Myocyte (in vitro differentiated cells): Measurements from ENCODE around the gene TOP2B. TPM values are rescaled to one million over a fixed set of nuclear protein-coding genes. Genes with fewer than 3 reads are reported as not detected.

ENCODE experiments used
- DNase-seq: peaks from one replicate; pipeline ENCODE4 v3.0.0-alpha.2; 2012; ENCODE audit warnings: low read depth
- polyA plus RNA-seq: library from polyadenylated mRNA; unstranded; fragments of >200 nt; gene quantifications from one replicate; pipeline ENCODE4 v1.2.1, GENCODE V29; 2012; ENCODE audit warnings: missing spikeins
- total RNA-seq: library from RNA; depleted of rRNA; stranded (reverse); fragments of >200 nt; gene quantifications from 2 replicates; pipeline ENCODE4 v1.2.3, GENCODE V29; 2014

TOP2B gene, protein sequence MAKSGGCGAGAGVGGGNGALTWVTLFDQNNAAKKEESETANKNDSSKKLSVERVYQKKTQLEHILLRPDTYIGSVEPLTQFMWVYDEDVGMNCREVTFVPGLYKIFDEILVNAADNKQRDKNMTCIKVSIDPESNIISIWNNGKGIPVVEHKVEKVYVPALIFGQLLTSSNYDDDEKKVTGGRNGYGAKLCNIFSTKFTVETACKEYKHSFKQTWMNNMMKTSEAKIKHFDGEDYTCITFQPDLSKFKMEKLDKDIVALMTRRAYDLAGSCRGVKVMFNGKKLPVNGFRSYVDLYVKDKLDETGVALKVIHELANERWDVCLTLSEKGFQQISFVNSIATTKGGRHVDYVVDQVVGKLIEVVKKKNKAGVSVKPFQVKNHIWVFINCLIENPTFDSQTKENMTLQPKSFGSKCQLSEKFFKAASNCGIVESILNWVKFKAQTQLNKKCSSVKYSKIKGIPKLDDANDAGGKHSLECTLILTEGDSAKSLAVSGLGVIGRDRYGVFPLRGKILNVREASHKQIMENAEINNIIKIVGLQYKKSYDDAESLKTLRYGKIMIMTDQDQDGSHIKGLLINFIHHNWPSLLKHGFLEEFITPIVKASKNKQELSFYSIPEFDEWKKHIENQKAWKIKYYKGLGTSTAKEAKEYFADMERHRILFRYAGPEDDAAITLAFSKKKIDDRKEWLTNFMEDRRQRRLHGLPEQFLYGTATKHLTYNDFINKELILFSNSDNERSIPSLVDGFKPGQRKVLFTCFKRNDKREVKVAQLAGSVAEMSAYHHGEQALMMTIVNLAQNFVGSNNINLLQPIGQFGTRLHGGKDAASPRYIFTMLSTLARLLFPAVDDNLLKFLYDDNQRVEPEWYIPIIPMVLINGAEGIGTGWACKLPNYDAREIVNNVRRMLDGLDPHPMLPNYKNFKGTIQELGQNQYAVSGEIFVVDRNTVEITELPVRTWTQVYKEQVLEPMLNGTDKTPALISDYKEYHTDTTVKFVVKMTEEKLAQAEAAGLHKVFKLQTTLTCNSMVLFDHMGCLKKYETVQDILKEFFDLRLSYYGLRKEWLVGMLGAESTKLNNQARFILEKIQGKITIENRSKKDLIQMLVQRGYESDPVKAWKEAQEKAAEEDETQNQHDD (N-terminal part only)
- 81.5 and 85.6 TPM in 2 replicates for total RNA-seq
- polyA plus RNA-seq: 25.5 TPM

GRCh38 chr3:25664812-25665314 lies at the start of gene TOP2B:
TOP2B (minus strand) TSS chr3:25664907; CDS start chr3:25664297, 610 bp downstream.
- DNase-seq: peak; percentile 98

- no peak for DNase-seq
Measured at GRCh38 chr3:25713341-25713985, 48.8 kb upstream of the TOP2B start.

- no peak for DNase-seq
Measured at GRCh38 chr3:25711090-25711489, 46.4 kb upstream of the TOP2B start.

DNA sequence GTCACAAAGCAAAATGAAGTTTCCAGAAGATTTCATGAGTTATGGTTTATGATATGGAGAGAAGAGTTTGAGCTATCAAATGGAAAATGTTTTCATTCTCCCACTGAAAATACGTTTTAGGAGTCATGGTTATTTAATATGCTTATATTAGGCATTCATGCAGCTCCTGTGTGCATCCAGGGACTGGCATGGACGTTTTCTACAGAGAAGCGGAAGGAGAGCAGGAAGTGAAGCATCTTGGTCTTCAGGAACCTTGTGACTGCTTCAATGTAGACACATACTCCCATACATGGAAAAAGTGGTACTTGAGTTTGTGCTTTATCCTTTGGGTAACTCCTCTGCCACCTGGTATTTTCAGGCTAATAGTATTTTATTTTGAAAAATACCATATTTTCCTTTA lies 43.3 kb upstream of the TOP2B start:
- DNase-seq: no peak

DNA sequence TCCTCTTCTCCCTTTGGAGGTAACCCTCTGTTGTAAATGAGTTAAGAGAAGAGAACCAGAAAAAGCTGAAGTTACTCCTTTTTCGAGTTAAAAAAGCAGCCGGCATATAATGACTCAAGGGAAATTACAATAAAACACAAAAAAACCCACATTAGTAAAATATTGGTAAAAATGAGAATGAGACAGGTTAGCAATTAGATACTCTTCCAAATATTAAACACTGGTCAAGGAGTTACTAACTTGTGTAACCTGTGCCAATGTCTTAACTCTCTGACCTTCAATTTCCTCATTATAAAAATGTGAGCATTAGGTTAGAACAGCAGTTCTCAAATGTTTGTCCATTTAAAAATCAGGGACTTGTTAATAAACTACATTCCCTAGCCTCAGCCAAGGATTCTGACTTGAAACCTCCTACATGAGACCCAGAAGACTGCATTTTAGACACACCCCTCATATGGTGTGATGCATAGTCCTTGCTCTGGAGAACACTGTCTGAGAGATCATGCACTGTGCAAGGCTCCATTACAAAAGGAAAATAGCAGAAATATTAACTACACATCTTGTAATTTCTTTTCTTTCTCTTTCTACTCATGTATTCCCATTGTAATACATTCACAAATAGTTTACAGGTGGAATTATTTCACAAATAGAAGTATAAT lies 42.7 kb upstream of the TOP2B start:
- DNase-seq: no peak

DNA sequence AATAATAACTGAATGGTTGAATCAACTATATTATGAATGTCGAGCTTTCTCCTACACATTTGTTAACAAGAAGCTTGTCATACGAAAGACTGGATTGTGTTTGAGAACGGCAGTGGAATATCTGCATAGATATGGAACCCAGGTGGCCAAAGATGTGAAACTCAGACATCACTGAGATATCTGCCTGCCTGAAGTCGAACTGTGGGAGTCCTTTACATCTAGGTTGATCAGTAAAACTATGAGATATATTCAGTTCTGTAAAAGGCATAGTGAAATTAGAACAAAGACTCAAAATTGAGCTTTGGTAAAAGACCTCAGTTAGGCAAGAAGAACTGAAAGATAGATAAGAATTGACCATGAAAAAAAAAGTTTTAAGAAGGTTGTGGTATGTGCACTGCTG lies 41.5 kb upstream of the TOP2B start:
- DNase-seq: no peak

- no peak for DNase-seq
Measured at GRCh38 chr3:25697553-25697952, 32.8 kb upstream of the TOP2B start.

DNA sequence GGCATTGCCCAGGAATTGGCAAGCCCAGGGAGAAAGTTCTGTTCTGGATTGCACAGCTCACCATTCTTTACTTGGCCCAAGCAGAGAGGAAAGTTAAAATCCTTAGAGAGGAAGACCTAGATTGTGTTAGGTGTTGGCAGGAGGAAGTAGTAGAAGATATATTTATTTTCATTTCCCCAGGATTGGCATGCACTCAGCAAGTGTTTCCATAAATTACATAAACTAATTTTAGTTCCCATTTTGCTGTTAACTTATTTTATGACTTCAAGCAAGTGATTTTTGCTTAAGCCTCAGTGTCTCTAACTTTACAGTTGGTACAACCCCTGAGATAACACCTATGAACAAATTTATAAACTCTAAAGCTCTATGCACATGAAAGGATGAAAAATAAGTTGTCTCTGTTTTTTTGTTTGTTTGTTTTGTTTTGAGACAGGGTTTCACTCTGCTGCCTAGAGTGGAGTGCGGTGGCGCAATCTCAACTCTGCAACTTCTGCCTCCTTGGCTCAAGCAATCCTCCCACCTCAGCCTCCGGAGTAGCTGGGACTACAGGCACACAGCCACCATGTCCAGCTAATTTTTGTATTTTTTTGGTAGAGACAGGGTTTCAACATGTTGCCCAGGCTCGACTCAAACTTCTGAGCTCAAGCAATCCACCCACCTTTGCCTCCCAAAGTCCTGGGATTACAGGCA lies 31.2 kb upstream of the TOP2B start:
- DNase-seq: no peak

GRCh38 chr3:25693238-25693637 lies 28.5 kb upstream of the TOP2B start:
- DNase-seq: no peak

- no peak for DNase-seq
Measured at GRCh38 chr3:25692341-25692740, 27.6 kb upstream of the TOP2B start.

GRCh38 chr3:25690768-25691533 lies 26.2 kb upstream of the TOP2B start:
- no peak for DNase-seq

GRCh38 chr3:25689226-25689625 lies 24.5 kb upstream of the TOP2B start:
- DNase-seq: no peak

DNA sequence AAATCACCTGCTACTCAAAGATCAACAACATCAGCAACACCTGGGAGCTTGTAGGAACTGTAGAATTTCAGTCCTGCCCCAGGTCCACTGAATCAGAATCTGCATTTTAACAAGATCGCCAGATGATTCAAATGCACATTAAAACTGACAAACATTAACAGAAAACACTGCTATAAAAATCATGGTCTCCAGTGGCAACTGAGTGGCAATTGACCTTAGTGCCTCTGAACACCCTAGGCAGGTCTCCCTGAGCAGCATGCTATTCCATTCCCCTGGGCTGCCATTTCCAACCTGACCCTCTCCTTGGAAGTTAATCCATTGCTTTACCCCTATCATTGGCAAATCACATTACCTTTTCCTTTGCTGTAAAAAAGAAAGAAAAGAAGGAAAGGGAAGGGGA lies 23.0 kb upstream of the TOP2B start:
- no peak for DNase-seq

- no peak for DNase-seq
Measured at GRCh38 chr3:25686766-25687165, 22.1 kb upstream of the TOP2B start.

DNA sequence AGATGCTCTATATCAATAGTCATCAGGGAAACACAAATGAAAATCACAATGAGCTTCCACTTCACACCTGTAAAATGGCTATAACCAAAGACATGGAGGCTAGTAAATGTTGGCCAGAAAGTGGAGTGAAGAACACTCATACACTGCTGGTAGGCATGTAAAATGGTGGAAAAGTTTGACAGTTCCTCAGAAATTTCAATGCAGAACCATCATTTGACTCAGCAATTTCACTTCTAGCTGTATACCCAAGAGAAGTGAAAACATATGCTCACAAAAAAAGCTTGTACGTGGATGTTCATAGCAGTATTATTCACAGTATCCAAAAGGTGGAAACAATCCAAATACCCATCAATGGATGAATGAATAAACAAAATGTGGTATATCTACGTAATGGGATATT lies 19.2 kb upstream of the TOP2B start:
- DNase-seq: no peak

GRCh38 chr3:25683410-25683809 lies 18.7 kb upstream of the TOP2B start:
- no peak for DNase-seq

DNA sequence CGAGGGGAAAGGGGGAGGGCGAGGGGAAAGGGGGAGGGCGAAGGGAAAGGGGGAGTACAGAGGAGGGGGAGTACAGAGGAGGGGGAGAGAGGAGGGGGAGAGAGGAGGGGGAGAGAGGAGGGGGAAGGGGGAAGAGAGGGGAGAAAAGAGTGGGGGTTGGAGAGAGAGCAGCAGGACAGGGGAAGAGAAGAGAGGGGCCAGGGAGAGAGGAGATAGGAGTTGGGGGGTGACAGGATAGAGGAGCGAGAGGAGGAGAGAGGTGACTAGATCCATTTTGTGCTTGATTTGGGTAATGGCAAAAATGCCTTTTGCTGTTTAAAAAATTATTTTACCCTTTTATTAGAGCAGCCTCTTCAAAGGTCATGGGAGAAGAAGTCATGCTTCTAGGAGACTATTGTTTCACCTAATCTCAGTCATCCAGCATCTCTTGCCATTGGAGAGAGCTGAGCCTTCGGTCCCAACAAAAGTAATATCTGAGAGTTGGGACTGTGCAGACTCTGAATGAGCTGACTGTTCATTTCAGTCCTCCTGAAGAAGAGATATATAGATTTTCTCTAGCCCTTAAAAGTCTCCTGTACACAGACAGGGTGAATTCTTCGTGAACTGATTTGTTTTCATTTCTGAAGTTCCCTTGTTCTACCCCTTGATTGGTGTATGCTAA lies 15.1 kb upstream of the TOP2B start:
- DNase-seq: no peak

GRCh38 chr3:25679166-25679565 lies 14.5 kb upstream of the TOP2B start:
- DNase-seq: no peak

DNA sequence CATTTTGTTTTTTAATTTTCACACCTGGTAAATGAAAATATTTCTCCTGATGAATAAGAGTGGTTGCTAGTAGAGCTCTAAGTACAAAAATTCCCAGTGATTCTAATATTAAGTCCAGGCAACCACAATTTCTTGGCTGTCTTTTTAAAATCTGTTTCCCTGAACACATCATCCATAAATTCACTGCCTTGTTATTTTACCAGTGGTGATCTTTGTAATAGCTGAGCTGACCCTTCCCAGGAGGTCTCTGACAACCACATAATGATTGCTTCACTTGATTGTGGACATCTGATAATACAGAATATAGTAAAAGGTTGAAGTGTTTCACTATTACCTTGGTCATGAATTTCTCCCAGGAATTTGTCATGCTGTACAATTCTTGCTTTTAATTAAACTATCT lies 13.9 kb upstream of the TOP2B start:
- no peak for DNase-seq
